IMR-90 (cell line): ENCODE measurements around the gene CIAO2B. TPM values are rescaled to one million over a fixed set of nuclear protein-coding genes. Genes with fewer than 3 reads are reported as not detected.
A peak's percentile ranks its signal among the peaks of the same experiment; 100 is the strongest.

Source experiments
- ATAC-seq: fragments of 200-7000 bp; cut with Tn5 transposase; 2 replicates; pipeline ENCODE4 v1.9.1; 2020; ENCODE audit warnings: low read depth, mild to moderate bottlenecking, moderate library complexity
- BruUV-seq: library from RNA; stranded (reverse); fragments of 400-500 nt; replicated peaks from 2 replicates; lab custom pipeline; 2021; lab: Mats Ljungman, UMichigan
- CTCF ChIA-PET: fragments of 300-600 bp; formaldehyde crosslinking; extraction: SDS; loops from one replicate; lab custom pipeline; 2021; ENCODE audit warnings: antibody characterized with exemption; lab: Yijun Ruan, JAX
- POLR2A ChIA-PET: fragments of 300-600 bp; sonication (Branson Sonifier 250); formaldehyde crosslinking; loops from one replicate; lab custom pipeline; 2022; ENCODE audit warnings: antibody characterized with exemption; ENCODE audit not compliant: unreplicated experiment; lab: Charles Lee
- DNase-seq: peaks from one replicate; pipeline ENCODE4 v3.0.0; 2013
- H2AFZ ChIP-seq: replicated peaks from 2 replicates; pipeline ENCODE3; 2013; ENCODE audit warnings: low read length, mild to moderate bottlenecking; ENCODE audit not compliant: poor library complexity
- H2AK5ac ChIP-seq: 2 replicates; pipeline ENCODE4 v1.6.1; 2013; ENCODE audit warnings: low read depth, low read length, inconsistent platforms
- H2AK9ac ChIP-seq: replicated peaks from 2 replicates; pipeline ENCODE3; 2013; ENCODE audit warnings: mild to moderate bottlenecking, low read depth, low read length, moderate library complexity; ENCODE audit not compliant: poor library complexity
- H2BK120ac ChIP-seq: 2 replicates; pipeline ENCODE4 v1.6.1; 2013; ENCODE audit warnings: low read depth, low read length, inconsistent platforms
- H2BK15ac ChIP-seq: 3 replicates; pipeline ENCODE4 v1.6.1; 2013; ENCODE audit warnings: low read depth, low read length, inconsistent platforms
- H2BK20ac ChIP-seq: 2 replicates; pipeline ENCODE4 v1.6.1; 2013; ENCODE audit warnings: low read depth, mild to moderate bottlenecking, inconsistent platforms, low read length, moderate library complexity
- H2BK5ac ChIP-seq: 2 replicates; pipeline ENCODE4 v1.6.1; 2013; ENCODE audit warnings: mild to moderate bottlenecking, low read depth, low read length, inconsistent platforms; ENCODE audit not compliant: poor library complexity, severe bottlenecking
- H3K14ac ChIP-seq: replicated peaks from 2 replicates; pipeline ENCODE4 v1.6.1; 2013; ENCODE audit warnings: low read depth, low read length, inconsistent platforms
- H3K18ac ChIP-seq: 2 replicates; pipeline ENCODE4 v1.6.1; 2013; ENCODE audit warnings: low read depth, low read length, control low read depth
- H3K23ac ChIP-seq: 2 replicates; pipeline ENCODE4 v1.6.1; 2013; ENCODE audit warnings: low read depth, low read length, inconsistent platforms
- H3K27ac ChIP-seq: 2 replicates; pipeline ENCODE4 v1.5.1; 2013; ENCODE audit warnings: mild to moderate bottlenecking, control low read depth, low read length; ENCODE audit not compliant: insufficient read depth
- H3K27me3 ChIP-seq: 2 replicates; pipeline ENCODE4 v1.6.1; 2013; ENCODE audit warnings: low read length; ENCODE audit not compliant: control insufficient read depth, insufficient read depth
- H3K36me3 ChIP-seq: 2 replicates; pipeline ENCODE4 v1.6.1; 2013; ENCODE audit warnings: low read length, mixed read lengths; ENCODE audit not compliant: control insufficient read depth, insufficient read depth
- H3K4ac ChIP-seq: 2 replicates; pipeline ENCODE4 v1.6.1; 2013; ENCODE audit warnings: low read depth, low read length, inconsistent platforms
- H3K4me1 ChIP-seq: 2 replicates; pipeline ENCODE4 v1.6.1; 2013; ENCODE audit warnings: low read length, mixed read lengths; ENCODE audit not compliant: control insufficient read depth, insufficient read depth
- H3K4me2 ChIP-seq: 2 replicates; pipeline ENCODE4 v1.6.1; 2013; ENCODE audit warnings: low read depth, mild to moderate bottlenecking, control low read depth, low read length, moderate library complexity
- H3K4me3 ChIP-seq: 2 replicates; pipeline ENCODE4 v1.5.1; 2013; ENCODE audit warnings: low read depth, mild to moderate bottlenecking, control low read depth, low read length, moderate library complexity; ENCODE audit not compliant: insufficient read depth
- H3K56ac ChIP-seq: 2 replicates; pipeline ENCODE4 v1.6.1; 2013; ENCODE audit warnings: low read length, inconsistent platforms; ENCODE audit not compliant: insufficient read depth; ENCODE audit errors: extremely low read depth
- H3K79me1 ChIP-seq, 2 experiments: 2 replicates each; pipeline ENCODE4 v1.6.1; 2013; ENCODE audit warnings: low read length in 2 of 2, inconsistent platforms in 1 of 2, low read depth in 1 of 2
- H3K9ac ChIP-seq: 2 replicates; pipeline ENCODE4 v1.6.1; 2013; ENCODE audit warnings: low read depth, low read length, control low read depth
- H3K9me1 ChIP-seq: 2 replicates; pipeline ENCODE4 v1.6.1; 2013; ENCODE audit warnings: low read length, inconsistent platforms; ENCODE audit not compliant: insufficient read depth
- H3K9me3 ChIP-seq: 2 replicates; pipeline ENCODE4 v1.6.1; 2013; ENCODE audit warnings: low read length; ENCODE audit not compliant: control insufficient read depth, insufficient read depth
- H4K20me1 ChIP-seq: 2 replicates; pipeline ENCODE4 v1.6.1; 2013; ENCODE audit warnings: low read length, inconsistent platforms; ENCODE audit not compliant: insufficient read depth
- H4K5ac ChIP-seq: 2 replicates; pipeline ENCODE4 v1.6.1; 2013; ENCODE audit warnings: mild to moderate bottlenecking, low read depth, low read length, control low read depth
- H4K8ac ChIP-seq, 2 experiments: 2 replicates each; pipeline ENCODE4 v1.6.1; 2013; ENCODE audit warnings: low read depth in 2 of 2, low read length in 2 of 2, control low read depth in 1 of 2, inconsistent platforms in 1 of 2
- H4K91ac ChIP-seq: 2 replicates; pipeline ENCODE4 v1.6.1; 2013; ENCODE audit warnings: low read depth, low read length, inconsistent platforms; ENCODE audit not compliant: insufficient read depth
- BHLHE40 ChIP-seq: fragments of 150-350 bp; IDR thresholded peaks from 2 replicates; pipeline ENCODE4 v1.6.1; 2016; ENCODE audit warnings: mild to moderate bottlenecking, low read depth, low read length
- FOS ChIP-seq: fragments of 150-350 bp; IDR thresholded peaks from 2 replicates; pipeline ENCODE4 v1.6.1; 2016; ENCODE audit warnings: low read depth, low read length
- MAFK ChIP-seq: IDR thresholded peaks from 2 replicates; pipeline ENCODE4 v1.6.1; 2012; ENCODE audit warnings: low read depth, low read length, improper control_type of control experiment
- MAZ ChIP-seq: IDR thresholded peaks from 2 replicates; pipeline ENCODE4 v1.6.1; 2012; ENCODE audit warnings: low read depth, mild to moderate bottlenecking, low read length, improper control_type of control experiment, moderate library complexity, borderline replicate concordance
- RAD21 ChIP-seq: IDR thresholded peaks from 2 replicates; pipeline ENCODE4 v1.6.1; 2012; ENCODE audit warnings: low read length, improper control_type of control experiment
- SMC3 ChIP-seq: fragments of 150-350 bp; IDR thresholded peaks from 2 replicates; pipeline ENCODE4 v1.6.1; 2016; ENCODE audit warnings: low read depth, mild to moderate bottlenecking, antibody characterized with exemption, low read length, moderate library complexity
- WGBS, 2 experiments: methylation state at CpG; one replicate each; pipeline versions ENCODE4 v1.1.5 to v1.1.7; 2013; ENCODE audit warnings: missing lambda C conversion rate in 2 of 2; ENCODE audit not compliant: insufficient read length in 1 of 2; ENCODE audit errors: extremely low coverage in 2 of 2; 5-methylcytosine and 5-hydroxymethylcytosine counted together
- dilution Hi-C: fragments of 300-500 bp; cut with HindIII; formaldehyde crosslinking; loops from one replicate; pipeline ENCODE4 v1.14.3; 2018; ENCODE audit warnings: low sequenced_read_pairs; ENCODE audit not compliant: unreplicated experiment
- in situ Hi-C: fragments of 300-500 bp; cut with MboI; formaldehyde crosslinking; loops from 3 replicates; pipeline ENCODE4 v1.14.3; 2019; ENCODE audit warnings: low sequenced_read_pairs, inconsistent platforms, mixed read lengths
- intact Hi-C: fragments of 100-400 bp; cut with micrococcal nuclease; formaldehyde crosslinking; loops from 2 replicates; pipeline ENCODE4 v1.10.0; 2022
- polyA plus RNA-seq, 3 experiments: library from polyadenylated mRNA; depleted of rRNA; stranded (reverse); fragments of >200 nt; gene quantifications; 2 replicates each; pipeline ENCODE4 v1.2.3, GENCODE V29; 2012; ENCODE audit warnings: low replicate concordance in 1 of 3
- total RNA-seq: library from RNA; depleted of rRNA; stranded (reverse); fragments of >200 nt; gene quantifications from 2 replicates; pipeline ENCODE4 v1.2.3, GENCODE V29; 2012
- TF ChIP-seq, protein P1 (sequence below): conservative IDR thresholded peaks from 2 replicates; pipeline ENCODE4 v1.5.1; 2012; ENCODE audit warnings: mild to moderate bottlenecking, low read depth, low read length, improper control_type of control experiment

Gene CIAO2B
- total and polyA plus RNA-seq, 2 of the 4 experiments (the other 2 are of a cell fraction), result 148 to 234 TPM

DNA sequence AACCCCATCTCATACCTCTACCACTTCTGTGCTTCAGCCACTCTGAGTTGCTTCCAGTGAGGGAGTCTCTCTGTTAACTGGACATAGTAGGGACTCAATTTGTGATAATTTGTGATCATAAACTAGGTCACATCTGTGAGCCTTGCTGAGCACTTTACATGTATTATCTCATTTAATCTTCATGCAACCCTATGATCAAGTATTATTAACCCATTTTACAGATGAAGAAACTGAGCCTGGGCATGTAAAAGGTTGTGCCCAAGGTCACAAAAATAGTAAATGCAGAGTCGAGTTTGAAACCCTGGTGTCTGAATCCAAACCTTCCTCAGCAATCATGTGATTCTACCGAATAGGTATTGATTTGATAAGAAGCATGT is 35.3 kb downstream of the CIAO2B start:
- Histone ChIP-seq H3K4ac (peak overlapping the region; percentile 90), H2AFZ (no peak overlapping the region), H4K5ac (peak overlapping the region; percentile 37), H3K9ac (no peak overlapping the region; the same call in 1 of the 2 replicates), H3K4me2 (no peak overlapping the region), H2AK5ac (peak overlapping the region; percentile 95), H2BK120ac (peak overlapping the region; percentile 92), H3K14ac (peak overlapping the region; percentile 40; the same call in 1 of the 2 replicates), H2BK15ac (peak overlapping the region; percentile 55; the same call in 1 of the 3 replicates), H3K9me3 (no peaks in the 10 kb centered on the region), H4K20me1 (no peaks in the 10 kb centered on the region), H3K9me1 (peaks cover 30% of the 10 kb centered on the region), H3K18ac (peak overlapping the region; percentile 42; the same call in 1 of the 2 replicates), H3K56ac (no peak overlapping the region), H2BK20ac (peak overlapping the region; percentile 66; the same call in 1 of the 2 replicates), H2AK9ac (no peak overlapping the region), H3K27ac (peak overlapping the region; percentile 84; the same call in 1 of the 2 replicates), H3K79me1 (no peaks in the 10 kb centered on the region; a peak in 2 of 4 replicates), H4K8ac (peak overlapping the region in 1 of 2 experiments; percentile 78; a peak in 2 of 4 replicates), H2BK5ac (peak overlapping the region; percentile 27), H3K4me1 (peaks cover 30% of the 10 kb centered on the region), H4K91ac (peak overlapping the region; percentile 92), H3K27me3 (no peaks in the 10 kb centered on the region), H3K36me3 (no peaks in the 10 kb centered on the region; the same call in 1 of the 2 replicates), H3K23ac (peak overlapping the region; percentile 48; the same call in 1 of the 2 replicates), H3K4me3 (no peak overlapping the region)
- intact Hi-C loops, result loop anchor here (10.0 kb wide), 1 partner anchor 256 kb away; the partner anchor contains the start of genes B3GNT9, FBXL8 and TRADD
- no TSS peak for BruUV-seq
- ChIA-PET CTCF (no interaction called here), POLR2A (no interaction called here)
- dilution Hi-C loops, result no loop called here
- TF ChIP-seq BHLHE40, result no peak
- no peak for TF ChIP-seq SMC3
- TF ChIP-seq, protein P1, sequence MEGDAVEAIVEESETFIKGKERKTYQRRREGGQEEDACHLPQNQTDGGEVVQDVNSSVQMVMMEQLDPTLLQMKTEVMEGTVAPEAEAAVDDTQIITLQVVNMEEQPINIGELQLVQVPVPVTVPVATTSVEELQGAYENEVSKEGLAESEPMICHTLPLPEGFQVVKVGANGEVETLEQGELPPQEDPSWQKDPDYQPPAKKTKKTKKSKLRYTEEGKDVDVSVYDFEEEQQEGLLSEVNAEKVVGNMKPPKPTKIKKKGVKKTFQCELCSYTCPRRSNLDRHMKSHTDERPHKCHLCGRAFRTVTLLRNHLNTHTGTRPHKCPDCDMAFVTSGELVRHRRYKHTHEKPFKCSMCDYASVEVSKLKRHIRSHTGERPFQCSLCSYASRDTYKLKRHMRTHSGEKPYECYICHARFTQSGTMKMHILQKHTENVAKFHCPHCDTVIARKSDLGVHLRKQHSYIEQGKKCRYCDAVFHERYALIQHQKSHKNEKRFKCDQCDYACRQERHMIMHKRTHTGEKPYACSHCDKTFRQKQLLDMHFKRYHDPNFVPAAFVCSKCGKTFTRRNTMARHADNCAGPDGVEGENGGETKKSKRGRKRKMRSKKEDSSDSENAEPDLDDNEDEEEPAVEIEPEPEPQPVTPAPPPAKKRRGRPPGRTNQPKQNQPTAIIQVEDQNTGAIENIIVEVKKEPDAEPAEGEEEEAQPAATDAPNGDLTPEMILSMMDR, result no peak
- no peak for TF ChIP-seq MAFK
- no peak for TF ChIP-seq MAZ
- no peak for TF ChIP-seq RAD21
- TF ChIP-seq FOS, result no peak
- in situ Hi-C loops, result loop anchor here (5.0 kb wide), 1 partner anchor 33 kb away; the partner anchor contains the start of gene CIAO2B
- DNase-seq, result no peak
- ATAC-seq, result no peak
- WGBS, 2 experiments, result no CpG with 5 or more reads among the region's 2 CpGs
